Spinal cord (tissue), 10 donors: Measurements from ENCODE around the gene PSTPIP1. TPM values are rescaled to one million over a fixed set of nuclear protein-coding genes. Genes with fewer than 3 reads are reported as not detected.
A peak's percentile ranks its signal among the peaks of the same experiment; 100 is the strongest.

ENCODE experiments used
- DNase-seq, 6 donors: peaks; one replicate each; pipeline versions ENCODE4 v3.0.0 to v3.0.0-alpha.2; 2013 to 2015; ENCODE audit warnings: low spot score in 6 of 6, low read depth in 4 of 6
- H3K27ac ChIP-seq: one replicate; pipeline ENCODE4 v1.5.1; 2013; ENCODE audit warnings: low read depth, low read length, control low read depth
- H3K27me3 ChIP-seq: one replicate; pipeline ENCODE4 v1.6.1; 2013; ENCODE audit warnings: low read length; ENCODE audit not compliant: control insufficient read depth, insufficient read depth
- H3K36me3 ChIP-seq: one replicate; pipeline ENCODE4 v1.6.1; 2013; ENCODE audit warnings: low read length; ENCODE audit not compliant: control insufficient read depth, insufficient read depth
- H3K4me1 ChIP-seq: one replicate; pipeline ENCODE4 v1.6.1; 2013; ENCODE audit warnings: low read length; ENCODE audit not compliant: control insufficient read depth, insufficient read depth
- H3K4me3 ChIP-seq: one replicate; pipeline ENCODE4 v1.5.1; 2013; ENCODE audit warnings: low read depth, low read length, control low read depth
- H3K9me3 ChIP-seq: one replicate; pipeline ENCODE4 v1.6.1; 2013; ENCODE audit warnings: low read length; ENCODE audit not compliant: control insufficient read depth, insufficient read depth
- WGBS: methylation state at CpG from one replicate; pipeline ENCODE4 v1.1.5; 2013; ENCODE audit warnings: missing lambda C conversion rate; ENCODE audit not compliant: insufficient coverage; 5-methylcytosine and 5-hydroxymethylcytosine counted together
- polyA plus RNA-seq, 2 donors: library from polyadenylated mRNA; unstranded; fragments of 120-200 nt; gene quantifications; one replicate each; pipeline ENCODE4 v1.2.1, GENCODE V29; 2013; ENCODE audit not compliant: insufficient read length in 2 of 2
- total RNA-seq, 2 donors: library from RNA; depleted of rRNA in 1 of 2; stranded (reverse); fragments of 120-200 nt in 1 of 2; fragments of >200 nt in 1 of 2; gene quantifications; one replicate each; pipeline versions ENCODE4 v1.2.3 to v1.2.4, GENCODE V29; 2013 to 2014
- donor health status: healthy.

PSTPIP1 gene
- total and polyA plus RNA-seq, 4 donors = 1.4 to 3.3 (median 1.7) TPM

DNA sequence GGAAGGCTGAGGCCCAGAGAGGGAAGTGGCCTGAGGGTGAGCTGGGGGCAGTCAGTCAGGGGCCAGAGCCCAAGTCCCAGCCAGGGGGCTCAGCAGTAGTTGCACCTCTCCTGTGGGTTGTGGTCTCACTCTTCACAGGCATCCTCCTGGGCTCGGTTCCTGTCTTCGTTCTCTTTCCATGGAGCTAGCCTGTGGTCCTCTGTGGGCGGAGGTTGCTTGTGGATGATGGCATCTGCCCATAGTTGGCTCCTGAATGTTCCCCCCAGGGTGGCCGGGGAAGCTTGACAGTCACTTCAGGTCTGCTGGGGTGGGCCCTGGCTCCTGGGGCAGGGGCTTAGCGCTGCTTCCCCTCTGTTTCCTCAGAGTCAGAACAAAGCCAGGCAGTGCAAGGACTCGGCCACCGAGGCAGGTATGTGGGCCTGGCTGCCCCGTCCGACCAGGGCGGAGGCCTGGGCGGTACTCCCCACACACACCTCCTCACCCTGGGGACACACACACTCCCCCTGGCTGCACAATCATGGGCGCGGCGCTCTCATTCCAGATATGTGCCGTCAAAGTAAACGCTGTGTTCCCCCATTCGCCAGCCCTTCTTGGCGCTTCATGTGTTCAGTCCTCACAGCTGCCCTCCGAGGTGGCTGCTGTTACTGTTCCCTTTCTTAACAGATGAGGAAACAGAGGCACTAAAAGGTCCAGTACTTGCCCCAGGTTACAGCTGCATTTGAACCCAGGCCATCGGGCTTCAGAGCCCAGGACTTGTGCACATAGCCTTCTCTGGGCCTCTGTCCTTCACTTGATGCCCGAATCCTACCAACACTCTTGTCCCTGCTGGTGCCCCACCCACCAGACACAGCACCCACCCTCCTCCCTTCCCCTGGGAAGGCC, 34.5 kb downstream of the PSTPIP1 start:
- 91% methylated on average over 21 of the region's 21 CpGs for WGBS
- Histone ChIP-seq H3K4me1 (peaks cover 56% of the 10 kb centered on the region), H3K4me3 (no peak overlapping the region), H3K36me3 (peaks cover 12% of the 10 kb centered on the region), H3K9me3 (no peaks in the 10 kb centered on the region), H3K27me3 (no peaks in the 10 kb centered on the region), H3K27ac (no peak overlapping the region)
- no peak for DNase-seq

GRCh38 chr15:77030048-77030927, 35.4 kb downstream of the PSTPIP1 start:
- peaks cover 61% of the 10 kb centered on the region for H3K4me1 ChIP-seq
- H3K9me3 ChIP-seq = no peaks in the 10 kb centered on the region
- H3K27me3 ChIP-seq = no peaks in the 10 kb centered on the region
- no peak overlapping the region for H3K27ac ChIP-seq
- no peak overlapping the region for H3K4me3 ChIP-seq
- peaks cover 20% of the 10 kb centered on the region for H3K36me3 ChIP-seq
- DNase-seq = no peak
- WGBS = 52% methylated on average over 21 of the region's 22 CpGs

- WGBS = 47% methylated on average over 8 of the region's 10 CpGs
- H3K4me3 ChIP-seq = no peak overlapping the region
- H3K36me3 ChIP-seq = peaks cover 24% of the 10 kb centered on the region
- no peaks in the 10 kb centered on the region for H3K27me3 ChIP-seq
- no peak for DNase-seq
- peaks cover 63% of the 10 kb centered on the region for H3K4me1 ChIP-seq
- H3K9me3 ChIP-seq = no peaks in the 10 kb centered on the region
- H3K27ac ChIP-seq = no peak overlapping the region
Observed at GRCh38 chr15:77030928-77031375, 36.0 kb downstream of the PSTPIP1 start.

DNA sequence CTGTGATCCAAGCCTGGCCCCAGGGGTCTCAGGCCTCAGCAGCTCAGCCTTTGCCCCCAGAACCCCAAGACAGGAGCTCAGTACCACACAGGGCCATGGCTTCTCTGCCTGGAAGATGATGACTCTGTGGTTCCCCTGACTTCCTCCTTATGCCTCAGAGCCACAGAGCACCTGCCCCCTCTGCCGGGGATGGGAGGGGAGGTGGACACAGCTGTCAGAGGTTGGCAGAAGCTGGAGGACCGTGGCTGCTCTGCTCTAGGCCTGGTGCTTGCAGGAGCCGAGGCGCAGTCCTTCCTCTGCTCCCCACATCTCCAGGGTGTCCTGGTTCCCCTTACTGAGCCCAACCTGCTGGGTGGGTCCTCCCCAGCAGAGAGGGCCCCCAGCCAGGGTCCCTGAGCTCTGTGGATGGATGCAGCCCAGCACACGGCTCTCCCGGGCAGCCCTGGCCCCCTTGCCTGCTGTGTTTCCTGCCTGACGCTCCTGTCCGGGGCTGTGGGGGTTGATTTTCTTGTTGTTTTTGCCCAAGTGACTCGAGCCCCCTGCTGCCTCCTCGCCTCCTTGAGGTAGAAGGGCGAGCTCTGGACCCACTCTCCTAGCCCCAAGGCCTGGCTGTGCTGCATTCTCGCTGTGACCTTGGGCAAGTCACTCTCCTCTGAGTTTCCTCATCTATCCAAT, 36.6 kb downstream of the PSTPIP1 start:
- peak in 1 of 6 donors; percentile 31 for DNase-seq
- Histone ChIP-seq H3K27ac (no peak overlapping the region), H3K36me3 (peaks cover 30% of the 10 kb centered on the region), H3K27me3 (no peaks in the 10 kb centered on the region), H3K4me3 (no peak overlapping the region), H3K9me3 (no peaks in the 10 kb centered on the region), H3K4me1 (peaks cover 66% of the 10 kb centered on the region)
- 82% methylated on average over 7 of the region's 12 CpGs for WGBS

- Histone ChIP-seq H3K27me3 (no peaks in the 10 kb centered on the region), H3K4me1 (peaks cover 60% of the 10 kb centered on the region), H3K4me3 (no peak overlapping the region), H3K27ac (no peak overlapping the region), H3K36me3 (peaks cover 36% of the 10 kb centered on the region), H3K9me3 (no peaks in the 10 kb centered on the region)
- DNase-seq = no peak
- 79% methylated on average over 22 of the region's 22 CpGs for WGBS
Observed at GRCh38 chr15:77032052-77032646, 37.2 kb downstream of the PSTPIP1 start.

- no peaks in the 10 kb centered on the region for H3K27me3 ChIP-seq
- no peak for DNase-seq
- no peak overlapping the region for H3K4me3 ChIP-seq
- H3K4me1 ChIP-seq = peaks cover 55% of the 10 kb centered on the region
- 90% methylated on average over 14 of the region's 18 CpGs for WGBS
- peaks cover 43% of the 10 kb centered on the region for H3K36me3 ChIP-seq
- H3K9me3 ChIP-seq = no peaks in the 10 kb centered on the region
- H3K27ac ChIP-seq = no peak overlapping the region
Observed at GRCh38 chr15:77032647-77033416, 37.9 kb downstream of the PSTPIP1 start.

- Histone ChIP-seq H3K27ac (no peak overlapping the region), H3K4me1 (peaks cover 50% of the 10 kb centered on the region), H3K9me3 (no peaks in the 10 kb centered on the region), H3K27me3 (no peaks in the 10 kb centered on the region), H3K36me3 (peaks cover 45% of the 10 kb centered on the region), H3K4me3 (no peak overlapping the region)
- 83% methylated on average over 2 of the region's 4 CpGs for WGBS
- no peak for DNase-seq
Observed at GRCh38 chr15:77033417-77033728, 38.4 kb downstream of the PSTPIP1 start.

- no peak overlapping the region for H3K4me3 ChIP-seq
- H3K27me3 ChIP-seq = no peaks in the 10 kb centered on the region
- DNase-seq = no peak
- WGBS = 71% methylated on average over 13 of the region's 13 CpGs
- no peaks in the 10 kb centered on the region for H3K9me3 ChIP-seq
- H3K36me3 ChIP-seq = peaks cover 45% of the 10 kb centered on the region
- no peak overlapping the region for H3K27ac ChIP-seq
- peaks cover 46% of the 10 kb centered on the region for H3K4me1 ChIP-seq
Observed at GRCh38 chr15:77033729-77034671, 39.1 kb downstream of the PSTPIP1 start.
